ENCODE data around the gene MIEF1.

Gene MIEF1

GRCh38 chr22:39469681-39470450, 32.2 kb upstream of the MIEF1 start:
- no peak for TF ChIP-seq Cebpa-rat (IDR thresholded peaks at IDR 0.05)
- Histone ChIP-seq H3K27me3 (no peaks in the 10 kb centered on the region), H3K4me3 (no peak overlapping the region), H3K4me2 (peak overlapping the region; percentile 86), H3K9ac (peak overlapping the region; percentile 42), H3K4me1 (peaks cover 100% of the 10 kb centered on the region), H3K27ac (peak overlapping the region; percentile 80), H3K36me3 (no peaks in the 10 kb centered on the region), H4K20me1 (peaks cover 7% of the 10 kb centered on the region), H3K9me3 (no peaks in the 10 kb centered on the region)

DNA sequence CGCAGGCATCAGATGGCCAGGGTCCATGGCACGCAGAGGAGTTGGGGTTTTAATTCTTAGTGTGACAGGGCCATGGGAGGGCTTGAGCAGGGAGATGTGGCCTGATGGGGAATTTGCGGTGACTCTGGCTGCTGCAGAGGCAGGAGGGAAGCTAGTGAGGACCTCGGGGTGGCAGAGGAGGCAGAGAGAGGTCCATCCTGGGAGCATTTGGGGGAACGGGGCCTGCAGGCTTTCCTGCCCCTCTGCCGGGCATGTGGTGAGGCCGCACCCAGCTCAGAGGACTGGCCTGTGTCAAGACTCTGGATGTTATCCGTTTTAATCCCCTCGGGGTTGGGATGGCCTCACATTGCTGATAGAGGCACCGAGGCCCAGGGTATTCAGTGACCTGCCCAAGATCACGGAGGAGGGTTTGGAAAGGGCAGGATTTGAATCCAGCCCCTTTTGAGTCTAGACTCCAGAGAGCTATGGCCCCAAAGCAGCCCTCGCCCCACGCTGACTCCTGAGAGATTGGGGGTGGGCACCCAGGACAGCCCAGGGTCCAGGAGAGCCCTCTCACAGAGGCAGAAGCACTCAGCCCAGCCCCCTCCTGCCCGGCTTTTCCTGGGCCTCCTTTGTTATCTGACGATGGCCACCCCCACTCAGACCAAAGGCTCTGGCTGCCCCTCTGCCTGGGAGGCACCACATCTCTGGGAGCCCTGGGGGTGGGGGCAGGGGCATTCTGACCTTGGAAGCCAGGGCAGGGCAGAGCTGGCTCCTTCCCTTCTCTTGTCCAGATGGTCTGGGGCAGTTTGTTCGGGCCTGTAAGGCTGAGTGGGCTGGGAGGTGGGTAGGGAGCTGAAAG, 31.4 kb upstream of the MIEF1 start:
- TF ChIP-seq Cebpa-rat (IDR thresholded peaks at IDR 0.05) = no peak
- peaks cover 7% of the 10 kb centered on the region for H4K20me1 ChIP-seq
- no peaks in the 10 kb centered on the region for H3K27me3 ChIP-seq
- no peaks in the 10 kb centered on the region for H3K9me3 ChIP-seq
- H3K9ac ChIP-seq = peak overlapping the region; percentile 42
- H3K27ac ChIP-seq = peak overlapping the region; percentile 80
- H3K4me1 ChIP-seq = peaks cover 100% of the 10 kb centered on the region
- H3K4me3 ChIP-seq = no peak overlapping the region
- no peaks in the 10 kb centered on the region for H3K36me3 ChIP-seq
- H3K4me2 ChIP-seq = peak overlapping the region; percentile 86

DNA sequence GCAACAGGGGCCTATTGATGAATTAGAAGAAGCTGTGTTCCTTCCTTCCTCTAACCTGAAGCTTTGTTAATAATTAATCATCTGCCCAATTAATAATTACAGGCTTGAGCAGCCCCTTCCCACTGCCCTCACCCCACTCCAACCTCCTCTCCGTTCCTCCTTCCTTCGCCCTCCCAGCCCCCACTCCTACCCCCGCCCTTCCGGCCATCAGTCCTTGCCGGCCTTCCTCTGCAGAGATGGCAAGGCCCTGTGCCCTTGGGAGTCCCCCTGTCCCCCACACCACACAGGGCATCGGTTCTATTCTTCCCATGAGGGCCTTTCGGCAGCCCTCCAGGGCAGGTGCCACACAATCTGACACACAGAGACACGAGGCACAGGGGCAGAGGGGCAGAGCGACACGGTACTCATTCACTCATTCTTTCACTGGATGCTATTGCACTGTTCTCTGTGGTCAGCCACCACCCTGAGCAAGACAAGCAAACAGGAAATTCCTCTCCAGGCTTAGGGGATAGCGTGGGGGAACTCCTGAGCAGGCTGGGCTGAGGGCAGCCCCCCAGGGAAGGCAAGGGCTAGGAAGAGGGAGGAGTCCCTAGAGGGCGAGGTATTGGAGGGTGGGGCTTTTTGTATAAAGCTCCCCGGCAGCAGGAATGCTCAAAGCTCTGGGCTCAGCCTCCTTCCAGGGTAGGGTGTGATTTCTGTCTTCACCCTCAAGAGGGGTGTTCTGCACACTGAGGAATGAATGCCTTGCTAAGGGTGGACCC, 30.5 kb upstream of the MIEF1 start:
- Histone ChIP-seq H3K36me3 (no peaks in the 10 kb centered on the region), H3K9me3 (no peaks in the 10 kb centered on the region), H3K9ac (peak overlapping the region; percentile 42; the same call in 1 of the 2 replicates), H3K4me1 (peaks cover 99% of the 10 kb centered on the region), H3K4me3 (0 out of 2 replicates have a peak overlapping the region, but pooled peaks have one; percentile 7), H3K4me2 (peak overlapping the region; percentile 86), H3K27me3 (no peaks in the 10 kb centered on the region), H4K20me1 (peaks cover 7% of the 10 kb centered on the region), H3K27ac (peak overlapping the region; percentile 80)
- no peak for TF ChIP-seq Cebpa-rat (IDR thresholded peaks at IDR 0.05)

DNA sequence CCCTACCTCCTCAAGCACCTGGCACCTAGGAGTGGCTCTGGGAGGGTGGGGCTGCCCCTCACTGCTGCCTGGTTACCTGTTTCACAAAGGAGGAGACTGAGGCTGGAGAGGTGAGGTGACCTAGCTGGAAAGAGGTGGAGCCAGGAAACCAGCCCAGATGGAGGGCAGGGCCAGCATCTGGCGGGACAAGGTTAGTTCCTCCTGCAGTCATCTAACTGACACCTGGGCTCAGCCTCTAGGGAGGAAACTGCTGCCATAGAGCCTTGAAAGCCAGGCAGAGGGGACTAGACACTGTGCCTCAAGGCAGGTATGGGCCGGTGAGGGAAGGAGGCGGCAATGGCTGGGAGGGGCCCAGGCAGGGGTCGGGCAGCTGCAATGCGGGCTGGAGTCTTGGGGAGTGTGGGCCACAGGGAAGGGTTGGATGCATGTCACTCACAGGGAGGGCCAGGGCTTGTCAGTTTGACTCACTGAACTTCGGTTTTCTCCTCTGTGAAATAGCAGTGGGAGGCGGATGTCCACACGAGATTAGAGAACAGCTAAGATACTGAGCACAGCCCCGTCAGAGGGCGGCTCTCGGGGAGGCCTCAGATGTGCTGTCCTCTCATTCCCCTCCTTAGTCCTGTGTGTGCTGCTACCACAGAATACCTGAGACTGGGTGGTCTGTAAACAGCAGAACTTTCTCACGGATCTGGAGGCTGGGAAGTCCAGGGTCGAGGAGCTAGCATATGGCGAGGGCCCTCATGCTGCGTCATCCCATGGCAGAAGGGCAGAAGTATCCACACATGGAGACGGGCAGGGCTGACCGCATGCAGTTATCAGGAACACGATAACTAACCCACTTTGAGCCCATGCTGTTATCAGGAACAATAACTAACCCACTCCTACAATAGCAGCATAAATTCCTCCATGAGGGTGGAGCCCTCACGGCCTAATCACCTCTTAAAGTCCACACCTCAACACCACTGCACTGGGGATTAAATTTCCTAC, 29.2 kb upstream of the MIEF1 start:
- no peaks in the 10 kb centered on the region for H3K27me3 ChIP-seq
- peak overlapping the region; percentile 80 for H3K27ac ChIP-seq
- peak overlapping the region; percentile 42; the same call in 1 of the 2 replicates for H3K9ac ChIP-seq
- no peaks in the 10 kb centered on the region; the same call in 1 of the 2 replicates for H3K36me3 ChIP-seq
- no peaks in the 10 kb centered on the region for H3K9me3 ChIP-seq
- TF ChIP-seq Cebpa-rat (IDR thresholded peaks at IDR 0.05) = no peak
- H4K20me1 ChIP-seq = peaks cover 15% of the 10 kb centered on the region
- peak overlapping the region; percentile 86 for H3K4me2 ChIP-seq
- H3K4me1 ChIP-seq = peaks cover 86% of the 10 kb centered on the region
- H3K4me3 ChIP-seq = no peak overlapping the region; the same call in 1 of the 2 replicates

- TF ChIP-seq Cebpa-rat (IDR thresholded peaks at IDR 0.05) = no peak
- Histone ChIP-seq H4K20me1 (peaks cover 25% of the 10 kb centered on the region), H3K9me3 (no peaks in the 10 kb centered on the region), H3K36me3 (no peaks in the 10 kb centered on the region; the same call in 1 of the 2 replicates), H3K27me3 (no peaks in the 10 kb centered on the region), H3K4me3 (no peak overlapping the region), H3K4me2 (peak overlapping the region; percentile 40), H3K27ac (peak overlapping the region; percentile 43; the same call in 1 of the 2 replicates), H3K4me1 (peaks cover 76% of the 10 kb centered on the region), H3K9ac (0 out of 2 replicates have a peak overlapping the region, but pooled peaks have one; percentile 29)
Measured at GRCh38 chr22:39473851-39474250, 28.2 kb upstream of the MIEF1 start.

DNA sequence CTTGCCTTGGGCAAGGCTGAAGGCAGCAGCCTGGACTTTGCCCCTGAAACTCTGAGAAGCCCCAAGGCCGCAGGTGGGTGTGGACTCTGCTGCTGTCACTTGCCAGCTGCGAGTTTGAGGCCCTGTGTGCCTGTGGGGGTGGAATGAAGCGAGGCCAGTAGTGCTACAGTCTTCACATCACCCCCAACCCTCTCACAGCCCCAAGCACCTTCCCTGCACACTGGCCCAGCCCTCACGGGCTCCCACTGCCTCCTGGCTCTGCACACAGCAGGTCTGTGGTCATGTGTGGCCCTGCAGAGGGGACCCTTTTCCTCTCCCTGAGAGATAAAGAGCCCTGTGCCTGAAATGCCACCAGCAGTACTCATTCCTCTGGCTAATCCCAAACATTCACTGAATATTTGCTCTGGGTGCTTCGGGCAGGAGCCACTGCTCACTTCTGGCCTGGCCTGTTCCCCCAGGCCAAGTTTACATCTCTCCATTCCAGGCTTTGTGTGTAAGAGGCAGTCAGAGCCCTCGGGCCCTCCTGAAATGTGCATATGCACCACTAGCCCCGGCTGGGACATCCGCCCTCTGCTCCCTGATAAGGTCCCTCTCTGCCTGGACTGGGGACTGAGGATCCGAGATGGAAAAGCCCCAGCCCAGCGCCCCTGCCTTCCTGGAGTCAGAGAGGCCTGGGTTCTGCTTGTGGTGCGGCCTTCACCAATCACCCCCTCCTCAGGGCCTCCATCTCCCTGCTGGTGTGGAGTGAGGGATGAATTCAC, 27.6 kb upstream of the MIEF1 start:
- Histone ChIP-seq H3K4me2 (peak overlapping the region; percentile 40), H3K4me1 (peaks cover 69% of the 10 kb centered on the region)
- no peak for TF ChIP-seq Cebpa-rat (IDR thresholded peaks at IDR 0.05)

DNA sequence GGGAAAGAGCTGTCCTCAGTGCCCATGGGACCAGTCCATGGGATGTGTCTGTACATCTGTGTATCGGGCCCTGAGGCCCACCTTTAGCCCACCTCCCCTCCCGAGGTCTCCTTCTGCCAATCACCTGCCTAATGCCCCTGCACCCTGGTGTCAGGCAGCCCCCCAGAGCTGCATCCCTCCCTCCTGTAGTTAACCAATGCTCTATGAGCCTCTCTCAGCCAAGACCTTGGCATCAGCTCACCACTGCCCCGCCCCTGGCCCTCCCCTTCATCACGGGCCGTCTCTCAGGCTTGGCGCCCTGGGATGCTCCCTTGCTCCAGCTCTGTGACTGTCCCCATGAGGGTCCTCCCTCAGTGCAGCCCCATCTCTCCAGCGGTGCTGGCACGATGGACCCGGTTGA, 26.8 kb upstream of the MIEF1 start:
- peaks cover 34% of the 10 kb centered on the region for H4K20me1 ChIP-seq
- H3K4me3 ChIP-seq = no peak overlapping the region
- H3K9me3 ChIP-seq = no peaks in the 10 kb centered on the region
- no peak overlapping the region for H3K4me2 ChIP-seq
- no peak for TF ChIP-seq Cebpa-rat (IDR thresholded peaks at IDR 0.05)
- no peak overlapping the region for H3K9ac ChIP-seq
- H3K4me1 ChIP-seq = peaks cover 61% of the 10 kb centered on the region
- H3K36me3 ChIP-seq = no peaks in the 10 kb centered on the region; the same call in 1 of the 2 replicates
- no peak overlapping the region for H3K27ac ChIP-seq
- H3K27me3 ChIP-seq = no peaks in the 10 kb centered on the region

More for the DNA sequence above, 27.6 kb upstream of the MIEF1 start:
- H3K27me3 ChIP-seq = no peaks in the 10 kb centered on the region
- peak overlapping the region; percentile 43; the same call in 1 of the 2 replicates for H3K27ac ChIP-seq
- no peaks in the 10 kb centered on the region for H3K9me3 ChIP-seq
- H3K4me3 ChIP-seq = no peak overlapping the region
- peaks cover 32% of the 10 kb centered on the region for H4K20me1 ChIP-seq
- no peaks in the 10 kb centered on the region; the same call in 1 of the 2 replicates for H3K36me3 ChIP-seq
- 0 out of 2 replicates have a peak overlapping the region, but pooled peaks have one; percentile 29 for H3K9ac ChIP-seq

DNA sequence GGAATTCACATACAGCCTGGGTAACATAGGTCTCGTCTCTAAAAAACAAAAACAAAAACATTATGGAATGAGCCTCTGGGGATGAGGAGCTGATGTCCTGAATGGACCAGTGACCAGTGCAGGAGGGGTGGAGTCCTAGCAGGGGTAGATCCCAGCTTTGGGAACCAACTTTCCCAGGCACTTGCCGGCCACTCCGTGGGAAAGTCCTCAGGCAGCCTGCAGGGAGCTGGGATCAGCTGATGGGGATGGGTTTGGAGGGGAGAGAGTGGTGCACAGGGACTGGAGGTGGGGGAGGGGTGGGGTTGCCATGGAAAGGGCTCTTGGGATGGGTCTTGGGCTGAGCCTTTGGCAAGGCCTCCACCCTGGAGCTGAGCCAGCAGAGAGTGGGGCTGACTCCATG, 26.2 kb upstream of the MIEF1 start:
- H3K4me2 ChIP-seq = peak overlapping the region; percentile 16
- peaks cover 38% of the 10 kb centered on the region for H4K20me1 ChIP-seq
- H3K9ac ChIP-seq = no peak overlapping the region
- H3K27me3 ChIP-seq = no peaks in the 10 kb centered on the region
- no peak for TF ChIP-seq Cebpa-rat (IDR thresholded peaks at IDR 0.05)
- H3K27ac ChIP-seq = no peak overlapping the region
- H3K9me3 ChIP-seq = no peaks in the 10 kb centered on the region
- H3K4me1 ChIP-seq = peaks cover 56% of the 10 kb centered on the region
- H3K4me3 ChIP-seq = no peak overlapping the region
- no peaks in the 10 kb centered on the region; the same call in 1 of the 2 replicates for H3K36me3 ChIP-seq
